Heart left ventricle (tissue), 13 donors: ENCODE measurements around the gene ADTRP.

ENCODE experiments used
- POLR2A ChIP-seq, 2 donors: fragments of 450-650 bp; IDR thresholded peaks; one replicate each; pipeline ENCODE4 v1.6.1; 2017; ENCODE audit warnings: antibody characterized with exemption in 2 of 2, mild to moderate bottlenecking in 2 of 2, moderate library complexity in 2 of 2
- TF ChIP-seq, protein P1 (sequence below), 12 donors: fragments of 200-600 bp; sonication (generic) in 4 of 12; IDR thresholded peaks; one replicate each; pipeline versions ENCODE4 v1.5.0 to v1.8.0; 2018 to 2022; ENCODE audit warnings: antibody characterized with exemption in 12 of 12, mild to moderate bottlenecking in 5 of 12
- donor health status: ischemic (EF 13 %, LVEDD 7.1; RV severe dilation, severe dysfunction).
- donor health status: DM: no; HTN: yes; CAD: no.
- donor health status: DM: no; HTN: no; CAD: no.
- donor health status: ischemic (EF 25% LVEDD 6.9; RV normal size, moderate dysfunction).
- donor health status: ischemic (EF 25% LVEDD 5.7; RV mildly dilated, moderate dysfunction).
- donor health status: ischemic (EF 35%, LVEDD 5.7; RV mildly dilated, moderate dysfunction).
- donor health status: nonischemic (EF 11% LVEDD 7.7; RV severe dilation, severe dysfunction).
- donor health status: DM: yes; HTN: yes; CAD: no.
- donor health status: PGD.
- donor health status: ischemic (EF 29% LVEDD 5.4; RV normal size, mild dysfunction).
- donor health status: nonischemic (EF 23%, LVEDD 6.1; RV moderate dilation, normal function).

DNA sequence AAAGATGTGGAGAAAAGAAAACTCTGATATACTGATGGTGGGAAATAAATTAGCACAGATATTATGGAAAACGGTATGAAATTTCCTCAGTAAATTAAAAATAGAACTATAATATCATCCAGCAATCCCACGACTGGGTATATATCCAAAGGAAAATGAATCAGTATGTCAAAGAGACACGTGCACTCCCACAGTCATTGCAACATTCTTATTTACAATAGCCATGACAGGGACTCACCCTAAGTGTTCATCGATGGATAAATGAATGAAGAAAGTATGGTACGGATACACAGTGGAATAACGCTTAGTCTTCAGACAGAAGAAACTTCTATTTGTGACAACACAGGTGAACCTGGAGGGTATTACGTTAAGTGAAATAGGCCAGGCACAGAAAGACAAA is 5.7 kb upstream of the ADTRP start:
- TF ChIP-seq, protein P1, sequence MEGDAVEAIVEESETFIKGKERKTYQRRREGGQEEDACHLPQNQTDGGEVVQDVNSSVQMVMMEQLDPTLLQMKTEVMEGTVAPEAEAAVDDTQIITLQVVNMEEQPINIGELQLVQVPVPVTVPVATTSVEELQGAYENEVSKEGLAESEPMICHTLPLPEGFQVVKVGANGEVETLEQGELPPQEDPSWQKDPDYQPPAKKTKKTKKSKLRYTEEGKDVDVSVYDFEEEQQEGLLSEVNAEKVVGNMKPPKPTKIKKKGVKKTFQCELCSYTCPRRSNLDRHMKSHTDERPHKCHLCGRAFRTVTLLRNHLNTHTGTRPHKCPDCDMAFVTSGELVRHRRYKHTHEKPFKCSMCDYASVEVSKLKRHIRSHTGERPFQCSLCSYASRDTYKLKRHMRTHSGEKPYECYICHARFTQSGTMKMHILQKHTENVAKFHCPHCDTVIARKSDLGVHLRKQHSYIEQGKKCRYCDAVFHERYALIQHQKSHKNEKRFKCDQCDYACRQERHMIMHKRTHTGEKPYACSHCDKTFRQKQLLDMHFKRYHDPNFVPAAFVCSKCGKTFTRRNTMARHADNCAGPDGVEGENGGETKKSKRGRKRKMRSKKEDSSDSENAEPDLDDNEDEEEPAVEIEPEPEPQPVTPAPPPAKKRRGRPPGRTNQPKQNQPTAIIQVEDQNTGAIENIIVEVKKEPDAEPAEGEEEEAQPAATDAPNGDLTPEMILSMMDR (IDR thresholded peaks at IDR 0.05) = no peak
- no peak for TF ChIP-seq POLR2A (IDR thresholded peaks at IDR 0.05)
